ENCODE measurements around the gene GATAD2B. TPM values are rescaled to one million over a fixed set of nuclear protein-coding genes. Genes with fewer than 3 reads are reported as not detected.

GATAD2B gene
- total and polyA plus RNA-seq, 2 of the 4 experiments (the other 2 are of a cell fraction): 3.8 to 6.2 TPM

DNA sequence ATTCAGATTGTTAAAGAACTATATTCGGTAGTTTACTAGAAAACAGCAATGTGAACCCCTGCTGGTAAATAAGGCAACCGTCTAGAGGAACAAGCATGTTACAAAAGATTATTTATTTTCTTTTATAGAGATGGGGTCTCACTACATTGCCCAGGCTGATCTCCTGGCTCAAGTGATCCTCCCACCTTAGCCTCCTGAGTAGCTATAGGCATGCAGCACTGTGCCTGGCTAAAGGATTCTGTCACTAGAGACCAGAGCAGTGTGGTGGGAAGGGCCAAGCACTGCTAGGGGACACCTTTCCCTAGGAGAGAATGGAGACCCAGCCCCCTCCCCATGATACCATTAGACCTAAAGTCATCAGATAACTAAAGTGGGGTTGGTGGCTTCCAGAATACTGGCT, 118.7 kb downstream of the GATAD2B start:
- Histone ChIP-seq H2BK20ac (ENCODE audit: low read depth, low read length) (no peak overlapping the region), H3K18ac (ENCODE audit: low read depth, low read length) (no peak overlapping the region), H3K36me3 (ENCODE audit: control insufficient read depth, insufficient read depth, low read length) (peaks cover 21% of the 10 kb centered on the region), H4K91ac (ENCODE audit: insufficient read depth, low read depth, low read length) (no peak overlapping the region), H2AK9ac (replicated peaks; ENCODE audit: low read depth, low read length, poor library complexity) (no peak overlapping the region), H4K20me1 (ENCODE audit: insufficient read depth, low read length) (no peaks in the 10 kb centered on the region), H2AK5ac (ENCODE audit: low read depth, low read length) (no peak overlapping the region), H3K9ac (ENCODE audit: low read depth, low read length) (no peak overlapping the region), H2BK15ac (ENCODE audit: low read depth, low read length) (no peak overlapping the region), H3K56ac (ENCODE audit: extremely low read depth, insufficient read depth, low read length) (no peak overlapping the region), H3K27ac (ENCODE audit: insufficient read depth, low read length) (no peak overlapping the region), H3K27me3 (ENCODE audit: control insufficient read depth, insufficient read depth, low read length) (no peaks in the 10 kb centered on the region), H2BK120ac (ENCODE audit: low read depth, low read length) (no peak overlapping the region), H3K4me2 (ENCODE audit: low read depth, low read length) (no peak overlapping the region), H3K23ac (ENCODE audit: low read depth, low read length) (no peak overlapping the region), H3K9me3 (ENCODE audit: control insufficient read depth, insufficient read depth, low read length) (no peaks in the 10 kb centered on the region), H3K9me1 (ENCODE audit: insufficient read depth, low read length) (0 out of 2 replicates have a peak, but pooled peaks cover 6% of the 10 kb centered on the region), H3K4ac (ENCODE audit: low read depth, low read length) (no peak overlapping the region), H2BK5ac (ENCODE audit: low read depth, low read length, poor library complexity, severe bottlenecking) (no peak overlapping the region), H4K5ac (ENCODE audit: low read depth, low read length) (no peak overlapping the region), H2AFZ (replicated peaks; ENCODE audit: low read length, poor library complexity) (no peak overlapping the region), H4K8ac (ENCODE audit: low read depth in 2 of 2, low read length in 2 of 2) (no peak overlapping the region), H3K4me1 (ENCODE audit: control insufficient read depth, insufficient read depth, low read length) (0 out of 2 replicates have a peak, but pooled peaks cover 3% of the 10 kb centered on the region), H3K79me1 (ENCODE audit: low read depth in 1 of 2, low read length in 2 of 2) (0 out of 4 replicates have a peak, but pooled peaks cover 2 to 4% of the 10 kb centered on the region in 2 experiments), H3K14ac (replicated peaks; ENCODE audit: low read depth, low read length) (no peak overlapping the region), H3K4me3 (ENCODE audit: insufficient read depth, low read depth, low read length) (no peak overlapping the region)
- intact Hi-C loops (cut with micrococcal nuclease): no loop called here
- DNase-seq: no peak
- WGBS, 2 experiments (ENCODE audit: extremely low coverage in 2 of 2, insufficient read length in 1 of 2): no CpG with 5 or more reads among the region's 2 CpGs
- in situ Hi-C loops (cut with MboI; ENCODE audit: low sequenced_read_pairs): no loop called here
- TF ChIP-seq RAD21 (IDR thresholded peaks at IDR 0.05; ENCODE audit: low read length) (no peak), CHD1 (IDR thresholded peaks at IDR 0.05; ENCODE audit: low read depth, low read length) (no peak), MAZ (IDR thresholded peaks at IDR 0.05; ENCODE audit: borderline replicate concordance, low read depth, low read length) (no peak), RFX5 (IDR thresholded peaks at IDR 0.05; ENCODE audit: low read depth, low read length) (no peak), RCOR1 (IDR thresholded peaks at IDR 0.05; ENCODE audit: insufficient replicate concordance, low read length) (no peak), MAFK (IDR thresholded peaks at IDR 0.05; ENCODE audit: low read depth, low read length) (no peak), POLR2A (IDR thresholded peaks at IDR 0.05; ENCODE audit: low read depth, low read length) (no peak), FOS (IDR thresholded peaks at IDR 0.05; ENCODE audit: low read depth, low read length) (no peak), NFE2L2 (IDR thresholded peaks at IDR 0.05; ENCODE audit: low read depth, low read length) (no peak), MXI1 (IDR thresholded peaks at IDR 0.05; ENCODE audit: borderline replicate concordance, low read depth, low read length) (no peak), BHLHE40 (IDR thresholded peaks at IDR 0.05; ENCODE audit: low read depth, low read length) (no peak), SMC3 (IDR thresholded peaks at IDR 0.05; ENCODE audit: low read depth, low read length) (no peak), CEBPB (IDR thresholded peaks at IDR 0.05; ENCODE audit: low read depth, low read length) (no peak)
- TF ChIP-seq, protein P1, sequence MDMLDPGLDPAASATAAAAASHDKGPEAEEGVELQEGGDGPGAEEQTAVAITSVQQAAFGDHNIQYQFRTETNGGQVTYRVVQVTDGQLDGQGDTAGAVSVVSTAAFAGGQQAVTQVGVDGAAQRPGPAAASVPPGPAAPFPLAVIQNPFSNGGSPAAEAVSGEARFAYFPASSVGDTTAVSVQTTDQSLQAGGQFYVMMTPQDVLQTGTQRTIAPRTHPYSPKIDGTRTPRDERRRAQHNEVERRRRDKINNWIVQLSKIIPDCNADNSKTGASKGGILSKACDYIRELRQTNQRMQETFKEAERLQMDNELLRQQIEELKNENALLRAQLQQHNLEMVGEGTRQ (IDR thresholded peaks at IDR 0.05; ENCODE audit: low read depth, low read length): no peak
- TF ChIP-seq, protein P2, sequence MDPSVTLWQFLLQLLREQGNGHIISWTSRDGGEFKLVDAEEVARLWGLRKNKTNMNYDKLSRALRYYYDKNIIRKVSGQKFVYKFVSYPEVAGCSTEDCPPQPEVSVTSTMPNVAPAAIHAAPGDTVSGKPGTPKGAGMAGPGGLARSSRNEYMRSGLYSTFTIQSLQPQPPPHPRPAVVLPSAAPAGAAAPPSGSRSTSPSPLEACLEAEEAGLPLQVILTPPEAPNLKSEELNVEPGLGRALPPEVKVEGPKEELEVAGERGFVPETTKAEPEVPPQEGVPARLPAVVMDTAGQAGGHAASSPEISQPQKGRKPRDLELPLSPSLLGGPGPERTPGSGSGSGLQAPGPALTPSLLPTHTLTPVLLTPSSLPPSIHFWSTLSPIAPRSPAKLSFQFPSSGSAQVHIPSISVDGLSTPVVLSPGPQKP (IDR thresholded peaks at IDR 0.05; ENCODE audit: borderline replicate concordance, low read depth, low read length): no peak
- TF ChIP-seq, protein P3, sequence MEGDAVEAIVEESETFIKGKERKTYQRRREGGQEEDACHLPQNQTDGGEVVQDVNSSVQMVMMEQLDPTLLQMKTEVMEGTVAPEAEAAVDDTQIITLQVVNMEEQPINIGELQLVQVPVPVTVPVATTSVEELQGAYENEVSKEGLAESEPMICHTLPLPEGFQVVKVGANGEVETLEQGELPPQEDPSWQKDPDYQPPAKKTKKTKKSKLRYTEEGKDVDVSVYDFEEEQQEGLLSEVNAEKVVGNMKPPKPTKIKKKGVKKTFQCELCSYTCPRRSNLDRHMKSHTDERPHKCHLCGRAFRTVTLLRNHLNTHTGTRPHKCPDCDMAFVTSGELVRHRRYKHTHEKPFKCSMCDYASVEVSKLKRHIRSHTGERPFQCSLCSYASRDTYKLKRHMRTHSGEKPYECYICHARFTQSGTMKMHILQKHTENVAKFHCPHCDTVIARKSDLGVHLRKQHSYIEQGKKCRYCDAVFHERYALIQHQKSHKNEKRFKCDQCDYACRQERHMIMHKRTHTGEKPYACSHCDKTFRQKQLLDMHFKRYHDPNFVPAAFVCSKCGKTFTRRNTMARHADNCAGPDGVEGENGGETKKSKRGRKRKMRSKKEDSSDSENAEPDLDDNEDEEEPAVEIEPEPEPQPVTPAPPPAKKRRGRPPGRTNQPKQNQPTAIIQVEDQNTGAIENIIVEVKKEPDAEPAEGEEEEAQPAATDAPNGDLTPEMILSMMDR (conservative IDR thresholded peaks at IDR 0.05; ENCODE audit: low read depth, low read length): no peak
- dilution Hi-C loops (cut with HindIII; ENCODE audit: low sequenced_read_pairs, unreplicated experiment): loop anchor here (25.0 kb wide), 1 partner anchor 108 kb away; the partner anchor contains the start of gene GATAD2B
- ATAC-seq (ENCODE audit: low read depth): no peak
- POLR2A ChIA-PET (ENCODE audit: unreplicated experiment): no interaction called here
- no TSS peak for BruUV-seq (replicated peaks)
- CTCF ChIA-PET: no interaction called here
